Stimulated activated CD4-positive, alpha-beta T cell treated with anti-CD3 and anti-CD28 coated beads, Interleukin-12 subunit alpha, Interleukin-12 subunit beta, amount 100 ng/mL, for 48 hours (primary cell): ENCODE results near the gene SMIM38.

Experiments used
- DNase-seq, 3 donors: peaks; one replicate each; pipeline ENCODE4 v3.0.0-alpha.2; 2020; ENCODE audit warnings: low read depth in 2 of 3, low spot score in 1 of 3

Gene SMIM38

DNA sequence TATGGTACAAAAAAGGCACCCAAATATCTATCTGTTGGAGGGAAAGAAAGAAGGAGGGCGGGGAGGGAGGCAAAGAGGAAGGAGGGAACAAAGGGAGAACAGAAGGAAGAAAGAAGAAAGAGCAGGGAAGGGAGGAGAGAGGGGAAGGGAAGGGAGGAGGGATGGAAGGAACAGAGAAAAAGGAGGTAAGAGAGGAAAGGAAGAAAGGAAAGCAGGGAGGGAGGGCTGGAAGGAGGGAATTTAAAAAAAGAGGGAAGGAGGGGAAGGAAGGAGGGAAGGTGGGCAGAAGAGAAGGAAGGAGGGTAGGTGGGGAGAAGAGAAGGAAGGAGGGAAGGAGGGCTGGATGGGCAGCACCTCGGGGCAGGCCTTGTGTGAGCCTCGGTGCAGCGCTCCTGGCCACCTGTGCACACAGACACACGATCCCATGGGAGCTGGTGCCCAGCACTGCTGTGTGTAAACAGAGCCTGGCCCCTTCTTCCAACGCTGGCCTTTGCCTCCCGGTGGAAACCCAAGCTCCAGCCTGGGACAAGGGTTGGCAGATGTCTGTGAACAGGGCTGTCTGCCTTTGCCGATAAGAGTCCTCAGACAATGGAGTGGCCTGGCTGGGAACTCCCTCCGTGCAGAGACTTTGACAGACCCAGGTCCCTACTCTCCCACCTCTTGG, 23.2 kb downstream of the SMIM38 start:
- DNase-seq, result no peak

DNA sequence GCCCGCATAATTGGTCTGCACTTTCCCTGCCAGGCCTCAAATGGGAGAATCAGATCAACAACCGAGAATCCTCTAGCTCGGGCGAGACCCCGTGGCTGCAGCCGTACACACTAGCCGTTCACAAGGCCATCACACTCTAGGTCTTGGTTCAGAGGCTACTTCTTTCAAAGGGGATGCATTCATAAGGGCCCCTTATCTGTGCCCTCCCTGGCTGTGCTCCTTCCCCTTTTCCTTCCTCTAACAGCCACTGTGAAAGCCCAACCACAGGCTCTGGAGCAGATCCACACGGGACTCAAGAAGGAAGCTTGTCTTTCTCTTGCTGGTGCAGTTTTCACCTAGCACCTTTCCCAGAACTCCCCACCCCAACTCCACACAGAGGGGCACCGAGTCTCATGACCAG, 24.5 kb downstream of the SMIM38 start:
- DNase-seq, result no peak

GRCh38 chr11:69180726-69181125, 25.0 kb downstream of the SMIM38 start:
- DNase-seq, result no peak

GRCh38 chr11:69183613-69184012, 27.9 kb downstream of the SMIM38 start:
- DNase-seq, result no peak

- DNase-seq, result no peak
Measured at GRCh38 chr11:69186316-69187260, 30.9 kb downstream of the SMIM38 start.

DNA sequence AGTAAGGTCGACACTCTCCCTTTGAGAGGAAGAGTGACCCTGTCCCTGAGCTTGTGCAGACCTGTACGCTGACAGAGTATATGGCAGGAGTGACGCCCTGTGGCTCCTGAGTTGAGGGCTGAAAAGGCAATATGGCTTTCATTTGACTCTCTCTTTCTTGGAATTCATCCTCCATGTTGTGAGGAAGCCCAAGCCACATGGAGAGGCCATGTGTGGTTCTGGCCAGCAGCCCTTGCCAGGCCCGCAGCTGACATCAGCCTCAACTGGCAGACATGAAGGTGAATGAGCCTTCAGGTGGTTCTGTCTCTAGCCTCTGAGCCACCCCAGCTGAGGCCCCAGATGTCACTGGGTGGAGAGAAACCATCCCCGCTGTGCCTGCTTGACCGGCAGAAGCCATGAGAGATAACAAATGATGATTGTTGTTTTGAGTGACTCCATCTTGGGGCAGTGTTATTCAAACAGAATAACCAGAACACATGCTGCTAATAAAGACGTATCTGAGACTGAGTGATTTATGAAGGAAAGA, 31.9 kb downstream of the SMIM38 start:
- DNase-seq, result no peak

DNA sequence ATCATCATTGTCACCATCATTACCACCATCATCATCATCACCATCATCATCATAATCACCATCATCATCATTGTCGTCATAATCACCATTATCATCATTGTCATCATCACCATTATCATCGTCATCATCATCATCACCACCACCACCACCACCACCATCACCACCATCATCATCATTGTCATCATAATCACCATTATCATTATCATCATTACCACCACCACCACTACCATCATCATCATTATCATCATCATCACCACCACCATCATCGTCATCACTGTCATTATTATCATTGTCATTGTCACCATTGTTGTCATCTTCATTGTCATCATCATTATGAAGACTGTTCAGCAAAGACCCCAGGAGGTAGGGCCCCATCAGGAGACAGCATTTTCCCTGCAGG, 33.3 kb downstream of the SMIM38 start:
- DNase-seq, result no peak

DNA sequence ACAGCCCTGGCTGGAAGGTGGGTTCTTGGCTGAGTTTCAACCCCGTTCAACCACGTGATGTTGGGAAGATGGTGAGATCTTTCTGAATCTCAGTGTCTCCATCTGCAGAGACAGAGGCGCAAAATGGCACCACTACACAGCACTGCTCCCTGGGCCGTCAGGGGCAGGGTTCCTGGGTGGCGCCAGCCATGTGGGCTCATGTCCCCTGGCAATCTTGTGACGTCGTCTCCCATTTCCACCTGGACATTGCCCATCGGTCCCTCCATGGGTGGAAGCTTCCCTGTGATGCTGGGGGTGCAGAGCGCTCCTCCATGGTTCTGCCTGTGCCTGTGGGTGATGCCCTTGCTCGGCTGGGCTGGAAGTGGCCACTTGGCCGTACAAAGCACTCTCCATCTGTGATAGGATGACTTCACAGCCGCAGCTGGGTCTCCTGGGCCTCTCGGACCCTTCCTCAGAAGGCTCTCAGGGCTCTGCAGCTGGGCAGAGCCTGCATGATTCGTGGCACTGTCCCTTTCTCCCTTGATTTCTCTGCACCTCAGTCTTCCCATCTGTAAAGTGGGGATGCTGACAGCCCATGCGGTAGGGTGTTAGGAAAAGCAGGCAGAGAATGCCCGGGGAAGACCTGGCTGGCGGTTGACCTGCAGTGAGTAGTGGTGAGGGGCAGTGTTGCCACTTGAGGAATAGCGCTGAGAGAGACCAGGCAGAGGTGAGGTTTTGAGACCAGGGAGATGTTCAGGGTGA, 35.2 kb downstream of the SMIM38 start:
- no peak for DNase-seq

GRCh38 chr11:69192301-69192721, 36.6 kb downstream of the SMIM38 start:
- no peak for DNase-seq

- DNase-seq, result no peak
Measured at GRCh38 chr11:69193151-69193550, 37.4 kb downstream of the SMIM38 start.

DNA sequence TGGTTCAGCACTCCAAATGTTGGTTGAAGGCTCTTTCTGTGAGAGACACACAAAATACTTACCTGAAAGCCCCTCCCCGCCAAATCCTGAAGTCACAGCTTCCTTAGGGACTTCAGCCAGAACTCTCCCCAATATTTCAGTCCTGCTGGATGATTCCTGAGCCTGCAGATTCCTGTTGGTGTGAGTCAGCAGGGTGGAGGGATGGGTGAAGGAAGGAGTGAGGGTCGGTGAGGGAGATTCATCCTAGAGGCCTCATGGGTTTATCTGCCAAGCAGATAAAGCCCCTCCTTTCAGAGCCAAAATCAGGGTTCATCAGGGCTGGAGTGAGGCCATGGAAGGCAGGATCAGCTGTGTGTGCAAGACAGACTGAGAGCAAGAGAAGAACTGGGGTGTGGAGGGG, 37.9 kb downstream of the SMIM38 start:
- no peak for DNase-seq

- no peak for DNase-seq
Measured at GRCh38 chr11:69194396-69194795, 38.7 kb downstream of the SMIM38 start.

- no peak for DNase-seq
Measured at GRCh38 chr11:69194956-69195355, 39.2 kb downstream of the SMIM38 start.

DNA sequence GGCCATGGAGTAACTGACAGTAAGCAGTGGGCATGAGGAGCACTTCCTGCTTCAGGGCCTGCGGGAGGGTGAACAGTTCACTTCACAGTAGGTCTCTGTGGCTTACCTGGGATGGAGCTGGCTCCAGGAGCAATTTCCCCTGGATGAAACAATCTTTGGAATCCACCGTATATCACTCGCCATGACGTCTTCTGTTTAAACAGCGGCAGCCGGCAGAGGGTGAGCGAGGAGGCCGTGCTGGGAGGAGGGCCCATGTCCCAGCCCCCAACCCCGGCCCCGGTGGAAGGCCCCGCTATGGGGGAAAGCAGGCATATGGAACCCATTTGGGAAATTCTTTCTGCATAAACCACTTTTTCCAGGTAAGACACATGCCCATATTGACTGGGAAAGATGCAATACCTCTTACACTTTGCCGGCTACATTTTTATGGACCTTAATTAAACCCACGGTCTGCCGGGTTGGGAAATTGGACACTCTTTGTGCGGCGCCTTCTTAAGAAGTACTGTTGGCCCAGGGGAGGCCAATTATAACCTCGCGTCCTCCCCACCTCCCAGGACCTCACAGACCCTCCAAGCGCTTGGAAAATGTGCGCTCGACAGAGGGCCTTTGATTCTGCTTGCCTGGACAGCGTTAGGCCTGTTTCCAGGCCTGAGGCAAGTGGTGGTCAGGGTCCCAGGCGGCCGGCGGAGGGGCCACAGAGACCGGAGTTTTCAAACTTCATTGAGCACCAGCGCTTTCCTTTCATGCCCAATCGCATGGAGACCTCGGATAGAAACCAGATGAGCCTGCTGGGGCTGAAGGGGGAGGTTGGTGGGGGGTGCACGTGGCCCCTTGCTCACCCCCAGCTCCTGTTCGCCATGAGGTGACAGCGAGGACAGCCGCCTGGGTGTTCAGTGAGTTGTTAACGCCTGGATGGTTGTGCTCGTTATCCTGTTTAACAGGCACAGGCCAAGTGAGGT, 40.4 kb downstream of the SMIM38 start:
- DNase-seq, result no peak

DNA sequence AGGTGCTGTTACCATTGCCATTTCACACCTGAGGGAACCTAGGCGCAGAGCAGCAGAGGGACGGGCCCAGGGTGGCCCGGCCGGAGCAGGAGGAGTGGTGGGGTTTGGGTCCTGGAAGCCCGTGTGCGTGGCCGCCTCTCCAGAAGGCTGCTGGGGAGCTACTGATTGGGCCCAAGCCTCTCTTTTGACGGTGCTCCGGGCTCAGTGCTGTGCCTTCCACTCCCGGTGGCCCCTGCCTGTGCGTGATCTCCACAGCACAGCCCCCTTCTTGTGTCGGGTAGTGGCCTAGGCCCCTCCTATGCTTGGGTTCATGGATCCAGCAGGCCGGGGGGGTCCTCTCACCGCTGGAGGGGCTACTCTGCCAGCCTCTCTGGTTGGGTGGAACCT, 41.0 kb downstream of the SMIM38 start:
- no peak for DNase-seq

GRCh38 chr11:69198891-69199582, 43.3 kb downstream of the SMIM38 start:
- DNase-seq, result no peak

DNA sequence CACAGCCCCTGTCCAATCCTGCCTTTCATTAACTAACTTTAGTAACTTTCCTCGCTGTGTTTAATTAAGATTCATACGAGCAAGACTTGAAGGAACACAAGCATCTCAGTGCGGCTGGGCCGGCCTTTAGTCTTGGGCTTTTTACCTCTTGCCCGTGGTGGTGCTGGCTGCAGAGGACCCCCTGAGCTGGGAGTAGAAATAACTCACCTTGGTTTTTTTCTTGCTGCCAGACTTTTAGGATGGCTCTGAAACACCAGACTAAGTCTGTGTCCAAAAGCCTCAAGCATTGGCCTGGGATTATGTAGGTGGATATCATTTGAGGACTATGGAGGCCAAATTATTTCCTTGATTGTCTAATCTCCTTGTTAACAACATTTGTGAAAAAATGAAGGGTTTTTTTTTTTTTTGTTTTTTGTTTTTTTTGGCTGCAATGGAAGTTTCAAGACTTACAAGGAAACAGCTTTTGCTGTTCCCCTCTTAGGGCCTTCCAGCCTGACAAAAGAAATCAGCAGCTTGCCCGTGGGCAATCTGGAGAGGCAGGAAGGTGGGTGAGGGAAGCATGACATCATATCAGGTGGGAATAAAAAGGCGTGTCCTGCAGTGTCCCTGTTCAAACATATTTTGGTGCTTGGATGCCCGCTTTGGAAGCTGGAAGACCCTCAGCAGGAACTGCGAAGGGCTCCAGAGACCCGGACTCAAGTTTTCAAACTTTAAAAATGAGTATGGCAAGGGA, 44.0 kb downstream of the SMIM38 start:
- DNase-seq, result no peak

DNA sequence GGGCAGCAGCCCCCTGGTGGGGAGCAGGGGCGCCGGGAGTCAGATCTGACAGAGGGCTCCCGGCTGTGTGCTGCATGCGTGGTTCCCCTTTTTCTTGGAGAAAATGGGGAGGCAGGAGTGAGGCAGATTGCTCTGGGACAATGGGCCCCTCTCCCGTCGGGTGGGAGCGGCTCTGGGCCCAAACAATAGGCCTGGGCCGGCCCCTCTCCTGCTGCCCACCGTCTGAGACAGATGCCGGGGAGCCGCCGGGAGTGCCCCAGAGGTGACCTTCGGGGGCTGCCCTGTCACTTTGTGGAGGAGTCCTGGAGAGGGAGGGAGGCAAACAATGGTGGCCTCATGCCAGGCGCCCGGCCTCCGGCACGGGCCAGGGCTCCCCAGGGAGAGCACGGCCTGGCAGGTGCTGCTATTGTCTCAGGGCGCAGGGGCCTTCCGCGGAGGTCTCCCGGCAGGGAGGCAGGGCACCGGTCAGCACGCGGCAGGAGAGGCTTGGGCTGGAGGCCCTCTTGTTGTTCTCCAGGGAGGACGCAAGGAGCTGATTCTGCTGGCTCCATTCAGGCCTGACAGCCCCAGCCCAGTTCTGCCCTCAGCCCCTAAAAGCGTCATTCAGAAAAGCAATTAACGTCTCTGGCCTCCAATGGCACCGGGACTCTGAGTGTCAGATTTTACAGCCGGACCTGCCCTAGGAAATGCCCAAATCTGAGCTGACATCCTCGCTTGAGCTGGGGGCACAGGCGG, 44.8 kb downstream of the SMIM38 start:
- no peak for DNase-seq

GRCh38 chr11:69201066-69201365, 45.3 kb downstream of the SMIM38 start:
- DNase-seq, result no peak
